Epithelial cell of proximal tubule (primary cell): Measurements from ENCODE around the gene PROX2. TPM values are rescaled to one million over a fixed set of nuclear protein-coding genes. Genes with fewer than 3 reads are reported as not detected.

Experiments used
- DNase-seq: peaks from one replicate; pipeline ENCODE4 v3.0.0-alpha.2; 2011; ENCODE audit warnings: low read depth
- H3K4me3 ChIP-seq: 2 replicates; pipeline ENCODE4 v1.5.1; 2011; ENCODE audit warnings: low read depth, mild to moderate bottlenecking, low read length
- total RNA-seq: library from RNA; depleted of rRNA; stranded (reverse); fragments of >200 nt; gene quantifications from 2 replicates; pipeline ENCODE4 v1.2.3, GENCODE V29; 2015
- TF ChIP-seq, protein P1 (sequence below): conservative IDR thresholded peaks from 2 replicates; pipeline ENCODE4 v1.5.1; 2012; ENCODE audit warnings: low read depth, mild to moderate bottlenecking, low read length

Gene PROX2
- total RNA-seq, 1 donor from 2014 or later, result not detected

DNA sequence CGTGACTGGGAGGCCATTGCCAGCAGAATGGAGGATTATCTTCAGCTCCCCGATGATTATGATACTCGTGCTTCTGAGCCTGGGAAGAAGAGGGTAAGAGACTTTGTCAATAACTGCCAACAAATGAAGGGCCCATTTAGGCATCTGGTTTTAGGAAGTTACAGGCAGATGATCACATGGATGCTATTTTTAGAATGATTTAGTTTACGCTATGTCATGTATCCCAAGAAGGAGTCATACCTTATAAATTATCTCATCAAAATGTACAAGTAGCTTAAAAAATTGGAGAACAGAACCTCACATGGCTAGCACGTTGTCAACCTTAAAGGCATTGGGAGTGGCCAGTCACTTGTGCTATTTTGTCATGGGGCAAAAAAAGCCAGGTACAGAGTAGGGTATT lies 46.7 kb downstream of the PROX2 start:
- TF ChIP-seq, protein P1, sequence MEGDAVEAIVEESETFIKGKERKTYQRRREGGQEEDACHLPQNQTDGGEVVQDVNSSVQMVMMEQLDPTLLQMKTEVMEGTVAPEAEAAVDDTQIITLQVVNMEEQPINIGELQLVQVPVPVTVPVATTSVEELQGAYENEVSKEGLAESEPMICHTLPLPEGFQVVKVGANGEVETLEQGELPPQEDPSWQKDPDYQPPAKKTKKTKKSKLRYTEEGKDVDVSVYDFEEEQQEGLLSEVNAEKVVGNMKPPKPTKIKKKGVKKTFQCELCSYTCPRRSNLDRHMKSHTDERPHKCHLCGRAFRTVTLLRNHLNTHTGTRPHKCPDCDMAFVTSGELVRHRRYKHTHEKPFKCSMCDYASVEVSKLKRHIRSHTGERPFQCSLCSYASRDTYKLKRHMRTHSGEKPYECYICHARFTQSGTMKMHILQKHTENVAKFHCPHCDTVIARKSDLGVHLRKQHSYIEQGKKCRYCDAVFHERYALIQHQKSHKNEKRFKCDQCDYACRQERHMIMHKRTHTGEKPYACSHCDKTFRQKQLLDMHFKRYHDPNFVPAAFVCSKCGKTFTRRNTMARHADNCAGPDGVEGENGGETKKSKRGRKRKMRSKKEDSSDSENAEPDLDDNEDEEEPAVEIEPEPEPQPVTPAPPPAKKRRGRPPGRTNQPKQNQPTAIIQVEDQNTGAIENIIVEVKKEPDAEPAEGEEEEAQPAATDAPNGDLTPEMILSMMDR, result no peak
- no peak for DNase-seq
- H3K4me3 ChIP-seq, result no peak overlapping the region

DNA sequence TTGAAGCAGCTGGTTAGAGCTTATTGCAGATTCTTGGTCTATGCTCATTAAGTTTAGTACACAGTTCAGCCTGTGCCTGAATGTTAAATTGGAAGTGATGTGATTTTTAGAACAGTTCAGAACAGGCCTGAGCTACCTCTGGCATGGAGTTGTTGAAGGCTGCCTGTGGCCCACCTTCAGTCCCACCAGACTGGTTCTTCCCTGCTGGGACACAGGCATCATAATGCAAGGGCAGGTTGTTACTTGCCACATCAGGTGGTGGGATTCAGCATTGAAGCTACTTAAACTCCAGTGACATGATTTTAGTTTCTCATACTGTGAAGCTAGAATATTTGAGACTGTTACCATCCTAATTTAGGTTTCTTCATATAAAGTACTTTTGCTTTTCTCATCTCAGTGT lies 49.4 kb downstream of the PROX2 start:
- H3K4me3 ChIP-seq, result no peak overlapping the region
- TF ChIP-seq, protein P1, result no peak
- no peak for DNase-seq

Other genes with a start within 250 kb of the PROX2 start
- 28.9 and 35.7 TPM in 2 replicates for gene AREL1, start 163.1 kb downstream of the PROX2 start, total RNA-seq
- gene FCF1, start 163.0 kb downstream of the PROX2 start, total RNA-seq, result 21.4 and 22.9 TPM in 2 replicates
- gene YLPM1, start 112.8 kb downstream of the PROX2 start, total RNA-seq, result 20.3 and 22.5 TPM in 2 replicates
- gene DLST, start 5.8 kb upstream of the PROX2 start, total RNA-seq, result 58.6 and 91.8 TPM in 2 replicates
- 18.7 and 21.3 TPM in 2 replicates for gene RPS6KL1, start 47.1 kb upstream of the PROX2 start, total RNA-seq
- gene PGF, start 79.5 kb upstream of the PROX2 start, total RNA-seq, result 6.1 and 7.0 TPM in 2 replicates
- gene EIF2B2, start 126.8 kb upstream of the PROX2 start, total RNA-seq, result 52.5 and 73.9 TPM in 2 replicates
- 10.3 and 10.7 TPM in 2 replicates for gene MLH3, start 175.3 kb upstream of the PROX2 start, total RNA-seq
- 25.9 and 66.1 TPM in 2 replicates for gene ACYP1, start 187.9 kb upstream of the PROX2 start, total RNA-seq
- gene ZC2HC1C, start 193.5 kb upstream of the PROX2 start, total RNA-seq, result 1.9 and 2.2 TPM in 2 replicates